K562 (cell line): ENCODE measurements around the gene OSBPL3. TPM values are rescaled to one million over a fixed set of nuclear protein-coding genes. Genes with fewer than 3 reads are reported as not detected.

Experiments
- ATAC-seq: fragments of 200-7000 bp; cut with Tn5 transposase; 3 replicates; pipeline ENCODE4 v1.9.1; 2020; ENCODE audit warnings: moderate library complexity
- BruUV-seq: library from RNA; stranded (reverse); fragments of 400-500 nt; replicated peaks from 2 replicates; lab custom pipeline; 2021; lab: Mats Ljungman, UMichigan
- CTCF ChIA-PET: fragments of 300-600 bp; formaldehyde crosslinking; extraction: SDS; loops from one replicate; lab custom pipeline; 2021; ENCODE audit warnings: low intra/inter-chr PET ratio; lab: Yijun Ruan, JAX
- POLR2A ChIA-PET: fragments of 300-600, 350-650 bp; sonication (Branson Sonifier 250); formaldehyde crosslinking; extraction: SDS; loops from one replicate; lab custom pipeline; 2021; ENCODE audit warnings: antibody characterized with exemption, inconsistent platforms; lab: Yijun Ruan, JAX
- DNase-seq, 4 experiments: peaks; one replicate each; pipeline versions ENCODE4 v3.0.0 to v3.0.0-alpha.2; 2011 to 2018; ENCODE audit warnings: low spot score in 3 of 4, mixed read lengths in 3 of 4; ENCODE audit errors: extremely low read depth in 1 of 4
- FAIRE-seq: peaks from 2 replicates; lab custom pipeline; 2011; peaks lifted over from hg19 to GRCh38; lab: Jason Lieb, UNC
- H2AFZ ChIP-seq: 2 replicates; pipeline ENCODE4 v1.6.0; 2011; ENCODE audit warnings: low read depth, low read length, control low read depth, inconsistent platforms
- H3K27ac ChIP-seq: fragments of 200-600 bp; 3 replicates; pipeline ENCODE4 v1.8.0; 2011; ENCODE audit warnings: low read depth, mild to moderate bottlenecking, control low read depth, inconsistent platforms, low read length, moderate library complexity, mixed read lengths; ENCODE audit errors: extremely low read depth
- H3K27me3 ChIP-seq, 2 experiments: fragments of 300-600 bp in 1 of 2; 2 replicates in 1 of 2; 3 replicates in 1 of 2; pipeline versions ENCODE4 v1.6.0 to v1.8.0; 2011; ENCODE audit warnings: inconsistent platforms in 2 of 2, low read length in 2 of 2, mild to moderate bottlenecking in 1 of 2, mixed read lengths in 1 of 2, moderate library complexity in 1 of 2; ENCODE audit not compliant: control insufficient read depth in 2 of 2, insufficient read depth in 2 of 2
- H3K36me3 ChIP-seq: fragments of 300-600 bp; 3 replicates; pipeline ENCODE4 v1.8.0; 2011; ENCODE audit warnings: mild to moderate bottlenecking, low read length, inconsistent platforms; ENCODE audit not compliant: control insufficient read depth, insufficient read depth
- H3K4me1 ChIP-seq, 2 experiments: fragments of 200-600 bp in 1 of 2; replicated peaks in 1 of 2; 2 replicates in 1 of 2; 3 replicates in 1 of 2; pipeline versions ENCODE4 v1.5.1 to v1.8.0; 2011; ENCODE audit warnings: inconsistent platforms in 2 of 2, low read length in 2 of 2, mild to moderate bottlenecking in 1 of 2, mixed read lengths in 1 of 2, moderate library complexity in 1 of 2; ENCODE audit not compliant: control insufficient read depth in 2 of 2, insufficient read depth in 2 of 2
- H3K4me2 ChIP-seq: 2 replicates; pipeline ENCODE4 v1.6.1; 2011; ENCODE audit warnings: low read length, control low read depth, inconsistent platforms, mixed read lengths; ENCODE audit not compliant: insufficient read depth
- H3K4me3 ChIP-seq: fragments of 200-600 bp; sonication (generic), shearing (Covaris generic); 2 replicates; pipeline ENCODE4 v1.5.1; 2016; ENCODE audit warnings: control low read depth, inconsistent platforms
- H3K79me2 ChIP-seq: fragments of 200-600 bp; 3 replicates; pipeline ENCODE4 v1.8.0; 2011; ENCODE audit warnings: low read length, inconsistent platforms; ENCODE audit not compliant: control insufficient read depth, insufficient read depth
- H3K9ac ChIP-seq, 2 experiments: 2 replicates each; pipeline versions ENCODE4 v1.6.0 to v1.6.1; 2011; ENCODE audit warnings: low read depth in 2 of 2, low read length in 2 of 2, control low read depth in 1 of 2, inconsistent platforms in 1 of 2, mild to moderate bottlenecking in 1 of 2, mixed read lengths in 1 of 2; ENCODE audit not compliant: insufficient read depth in 1 of 2
- H3K9me1 ChIP-seq: one replicate; pipeline ENCODE4 v1.6.0; 2011; ENCODE audit warnings: inconsistent platforms, mild to moderate bottlenecking, low read length, moderate library complexity; ENCODE audit not compliant: control insufficient read depth, insufficient read depth
- H3K9me3 ChIP-seq: replicated peaks from 2 replicates; pipeline ENCODE4 v1.5.1; 2011; ENCODE audit warnings: low read depth, low read length, inconsistent platforms; ENCODE audit not compliant: control insufficient read depth, insufficient read depth
- H4K20me1 ChIP-seq: replicated peaks from 2 replicates; pipeline ENCODE4 v1.6.1; 2011; ENCODE audit warnings: low read length, inconsistent platforms, mixed read lengths; ENCODE audit not compliant: control insufficient read depth, insufficient read depth
- ARID1B ChIP-seq: fragments of 450-650 bp; IDR thresholded peaks from 2 replicates; pipeline ENCODE4 v1.6.1; 2016; ENCODE audit warnings: antibody characterized with exemption, mild to moderate bottlenecking, inconsistent platforms
- HNRNPLL ChIP-seq: fragments of 200-400 bp; formaldehyde crosslinking; IDR thresholded peaks from 2 replicates; pipeline ENCODE4 v1.6.1; 2017; ENCODE audit warnings: low read length, low read depth, mild to moderate bottlenecking; ENCODE audit not compliant: poor library complexity, severe bottlenecking
- KAT7 ChIP-seq: sonication (generic); formaldehyde crosslinking; IDR thresholded peaks from 2 replicates; pipeline ENCODE4 v1.8.0; 2022; ENCODE audit warnings: missing genetic modification reagents, mild to moderate bottlenecking, borderline replicate concordance
- MBD1 ChIP-seq: fragments of 250-450 bp; sonication (Bioruptor Pico); IDR thresholded peaks from 2 replicates; pipeline ENCODE4 v1.8.0; 2022; ENCODE audit warnings: inconsistent platforms
- XRCC3 ChIP-seq: fragments of 450-650 bp; IDR thresholded peaks from 2 replicates; pipeline ENCODE4 v1.6.1; 2017; ENCODE audit warnings: mild to moderate bottlenecking, moderate library complexity
- ZNF282 ChIP-seq: sonication (generic); formaldehyde crosslinking; IDR thresholded peaks from 2 replicates; pipeline ENCODE4 v1.8.1; 2023; ENCODE audit warnings: missing genetic modification reagents
- ZNF561 ChIP-seq: fragments of 450-650 bp; formaldehyde crosslinking; conservative IDR thresholded peaks from 2 replicates; pipeline ENCODE4 v1.4.0; 2020; ENCODE audit warnings: mild to moderate bottlenecking, moderate library complexity
- WGBS: fragments of 100-300 bp; shearing (Covaris generic); methylation state at CpG from one replicate; pipeline ENCODE4 v1.1.6; 2016; ENCODE audit warnings: low coverage, mixed read lengths; ENCODE audit not compliant: insufficient coverage; ENCODE audit errors: missing lambda C conversion rate; 5-methylcytosine and 5-hydroxymethylcytosine counted together
- in situ Hi-C: fragments of 300-500 bp; cut with MboI; formaldehyde crosslinking; loops from 4 replicates; pipeline ENCODE4 v1.15.0; 2018; ENCODE audit warnings: inconsistent platforms, mixed read lengths
- intact Hi-C: fragments of 100-400 bp; cut with micrococcal nuclease; formaldehyde crosslinking; loops from 2 replicates; pipeline ENCODE4 v1.14.2; 2022
- polyA plus RNA-seq, 8 experiments: library from polyadenylated mRNA; depleted of rRNA in 4 of 8; stranded (reverse) in 5 of 8; unstranded in 3 of 8; fragments of >200 nt; fragmentation: Nextera tagmentation in 2 of 8; fragmentation: Illumina TruSeq in 1 of 8; extraction: Ambion mirVana in 2 of 8; extraction: Trizol in 1 of 8; gene quantifications; 2 replicates each; pipeline versions ENCODE4 v1.2.1 to v1.2.3, GENCODE V29; 2011 to 2014; ENCODE audit warnings: inconsistent platforms in 1 of 8, missing spikeins in 1 of 8
- total RNA-seq, 7 experiments: library from RNA; depleted of rRNA in 6 of 7; stranded (reverse); fragments of >200 nt in 6 of 7; fragmentation: Illumina TruSeq in 2 of 7; extraction: Trizol in 2 of 7; gene quantifications; 2 replicates each; pipeline versions ENCODE4 v1.2.1 to v1.2.3, GENCODE V29; 2011 to 2021; ENCODE audit warnings: low replicate concordance in 1 of 7

Gene OSBPL3
- total and polyA plus RNA-seq, 9 of the 15 experiments (the other 6 are each of a cell fraction or from before 2014, with no cell fraction given): 4.8 to 37.2 (median 26.5) TPM

- FAIRE-seq (no peak), ATAC-seq (peak; percentile 6), DNase-seq (peak in 1 of 4 experiments; percentile 54)
- Histone ChIP-seq H3K9me1 (no peaks in the 10 kb centered on the region), H3K9ac (peak overlapping the region; percentile 75 to 97), H2AFZ (peak overlapping the region; percentile 88), H3K79me2 (peaks cover 59% of the 10 kb centered on the region), H3K36me3 (peaks cover 3% of the 10 kb centered on the region; the same call in 1 of the 3 replicates), H3K4me1 (peaks cover 23 to 34% of the 10 kb centered on the region in 2 experiments), H3K27me3 (no peaks in the 10 kb centered on the region), H3K27ac (peak overlapping the region; percentile 76; the same call in 2 of the 3 replicates), H3K4me2 (peak overlapping the region; percentile 86), H3K9me3 (no peaks in the 10 kb centered on the region)
- WGBS: 9% methylated on average over 28 of the region's 29 CpGs
- in situ Hi-C loops: no loop called here
- intact Hi-C loops: loop anchor here (5.0 kb wide), 1 partner anchor 72 kb away; no protein-coding TSS in a partner anchor
- CTCF ChIA-PET: interaction anchor here (0.5 to 1.8 kb wide), 2 partner anchors 19 to 159 kb away, joined by 3 to 5 read pairs; no protein-coding TSS in a partner anchor
- 0 out of 2 replicates have a peak, but pooled peaks have one; percentile 17 for TF ChIP-seq ARID1B
- 0 out of 2 replicates have a peak, but pooled peaks have one; percentile 9 for TF ChIP-seq KAT7 (CRISPR knock-in tag)
- 0 out of 2 replicates have a peak, but pooled peaks have one; percentile 43 for TF ChIP-seq MBD1
- TF ChIP-seq XRCC3: no peak
- peak; percentile 34 for TF ChIP-seq HNRNPLL
- no peak for TF ChIP-seq ZNF561
- 0 out of 2 replicates have a peak, but pooled peaks have one; percentile 7 for TF ChIP-seq ZNF282
- TF ChIP-seq, all 486 proteins: peak for 5
- POLR2A ChIA-PET: interaction anchor here (0.6 to 1.5 kb wide), 10 partner anchors 9 to 1907 kb away, joined by 3 to 7 read pairs (median 4); partner anchors contain the start of gene CYCS
- peaks cover 12% of the 10 kb centered on the region; the same call in 1 of the 2 replicates for H4K20me1 ChIP-seq
- H3K4me3 ChIP-seq: peak overlapping the region; percentile 85
- no TSS peak for BruUV-seq
Measured at GRCh38 chr7:24978843-24979469, 1.0 kb downstream of the OSBPL3 start.
